DOHH2 (cell line): Measurements from ENCODE around the gene ACRV1.
A peak's percentile ranks its signal among the peaks of the same experiment; 100 is the strongest.

ENCODE experiments used
- H3F3A ChIP-seq: fragments of 200-600 bp; sonication (generic), shearing (Covaris generic); 2 replicates; pipeline ENCODE4 v1.6.0; 2016; ENCODE audit warnings: antibody characterized with exemption, mild to moderate bottlenecking; ENCODE audit not compliant: control insufficient read depth, insufficient read depth
- H3K27ac ChIP-seq: fragments of 200-600 bp; sonication (generic); 2 replicates; pipeline ENCODE4 v1.5.1; 2014; ENCODE audit warnings: low read depth, mild to moderate bottlenecking, low read length, moderate library complexity
- H3K27me3 ChIP-seq: fragments of 200-600 bp; sonication (generic); 2 replicates; pipeline ENCODE4 v1.6.1; 2014; ENCODE audit warnings: mild to moderate bottlenecking, low read length, mixed read lengths; ENCODE audit not compliant: control insufficient read depth
- H3K36me3 ChIP-seq: fragments of 200-600 bp; sonication (generic); 2 replicates; pipeline ENCODE4 v1.6.1; 2014; ENCODE audit warnings: mild to moderate bottlenecking, low read length, moderate library complexity, mixed read lengths; ENCODE audit not compliant: control insufficient read depth
- H3K4me1 ChIP-seq: fragments of 200-600 bp; sonication (generic); 2 replicates; pipeline ENCODE4 v1.6.1; 2014; ENCODE audit warnings: mild to moderate bottlenecking, low read length, mixed read lengths; ENCODE audit not compliant: control insufficient read depth
- H3K4me2 ChIP-seq: fragments of 200-600 bp; sonication (generic); 2 replicates; pipeline ENCODE4 v1.6.0; 2014; ENCODE audit warnings: mild to moderate bottlenecking, low read length, moderate library complexity
- H3K4me3 ChIP-seq: fragments of 200-600 bp; sonication (generic); 2 replicates; pipeline ENCODE4 v1.5.1; 2014; ENCODE audit warnings: mild to moderate bottlenecking, low read length, mixed read lengths
- H3K79me2 ChIP-seq: fragments of 200-600 bp; sonication (generic); 2 replicates; pipeline ENCODE4 v1.6.1; 2014; ENCODE audit warnings: mild to moderate bottlenecking, low read length, mixed read lengths; ENCODE audit not compliant: control insufficient read depth
- H3K9me2 ChIP-seq: fragments of 200-600 bp; sonication (generic); replicated peaks from 2 replicates; pipeline ENCODE4 v1.6.1; 2014; ENCODE audit warnings: mild to moderate bottlenecking, low read length, mixed read lengths; ENCODE audit not compliant: control insufficient read depth
- H3K9me3 ChIP-seq: fragments of 200-600 bp; sonication (generic); 2 replicates; pipeline ENCODE4 v1.6.1; 2014; ENCODE audit warnings: antibody characterized with exemption, low read length, mixed read lengths; ENCODE audit not compliant: control insufficient read depth, insufficient read depth
- H4K20me1 ChIP-seq: fragments of 200-600 bp; sonication (generic); 2 replicates; pipeline ENCODE4 v1.6.0; 2014; ENCODE audit warnings: low read depth, mild to moderate bottlenecking, antibody characterized with exemption, low read length, moderate library complexity; ENCODE audit not compliant: control insufficient read depth, insufficient read depth
- CTCF ChIP-seq: fragments of 200-600 bp; sonication (generic); IDR thresholded peaks from one replicate; pipeline ENCODE4 v1.5.1; 2014; ENCODE audit warnings: antibody characterized with exemption, mild to moderate bottlenecking, low read depth, low read length; ENCODE audit not compliant: poor library complexity, severe bottlenecking
- EZH2phosphoT487 ChIP-seq: fragments of 200-600 bp; sonication (generic); IDR thresholded peaks from 2 replicates; pipeline ENCODE4 v1.6.1; 2017; ENCODE audit warnings: borderline replicate concordance, mild to moderate bottlenecking, antibody characterized with exemption, low read length, moderate library complexity, mixed read lengths

Gene ACRV1

GRCh38 chr11:125688066-125688465, 7.4 kb upstream of the ACRV1 start:
- Histone ChIP-seq H3K79me2 (no peaks in the 10 kb centered on the region), H4K20me1 (no peaks in the 10 kb centered on the region), H3K27me3 (no peaks in the 10 kb centered on the region), H3K4me3 (no peak overlapping the region), H3K4me1 (no peaks in the 10 kb centered on the region), H3K27ac (no peak overlapping the region), H3K9me3 (no peaks in the 10 kb centered on the region), H3K4me2 (no peak overlapping the region), H3K36me3 (peaks cover 3% of the 10 kb centered on the region; the same call in 1 of the 2 replicates), H3K9me2 (no peaks in the 10 kb centered on the region), H3F3A (no peaks in the 10 kb centered on the region)
- TF ChIP-seq CTCF (no peak), EZH2phosphoT487 (no peak)

GRCh38 chr11:125685228-125685627, 4.6 kb upstream of the ACRV1 start:
- TF ChIP-seq EZH2phosphoT487 (no peak), CTCF (no peak)
- H3K4me3 ChIP-seq = no peak overlapping the region
- H3K9me3 ChIP-seq = no peaks in the 10 kb centered on the region
- no peaks in the 10 kb centered on the region for H3K79me2 ChIP-seq
- no peaks in the 10 kb centered on the region for H3K9me2 ChIP-seq
- H3F3A ChIP-seq = no peaks in the 10 kb centered on the region
- no peaks in the 10 kb centered on the region for H4K20me1 ChIP-seq
- no peak overlapping the region for H3K4me2 ChIP-seq
- peaks cover 8% of the 10 kb centered on the region for H3K36me3 ChIP-seq
- H3K27ac ChIP-seq = no peak overlapping the region
- H3K4me1 ChIP-seq = no peaks in the 10 kb centered on the region
- H3K27me3 ChIP-seq = no peaks in the 10 kb centered on the region

- Histone ChIP-seq H4K20me1 (no peaks in the 10 kb centered on the region), H3K79me2 (no peaks in the 10 kb centered on the region), H3K4me3 (no peak overlapping the region), H3K9me2 (no peaks in the 10 kb centered on the region), H3F3A (no peaks in the 10 kb centered on the region), H3K27ac (no peak overlapping the region), H3K27me3 (no peaks in the 10 kb centered on the region), H3K9me3 (no peaks in the 10 kb centered on the region), H3K4me2 (no peak overlapping the region), H3K4me1 (no peaks in the 10 kb centered on the region), H3K36me3 (peaks cover 57% of the 10 kb centered on the region)
- TF ChIP-seq EZH2phosphoT487 = no peak
- TF ChIP-seq CTCF = no peak
Measured at GRCh38 chr11:125679837-125680236, 810 bp downstream of the ACRV1 start.

GRCh38 chr11:125679397-125679796, 1.2 kb downstream of the ACRV1 start:
- no peaks in the 10 kb centered on the region for H4K20me1 ChIP-seq
- no peaks in the 10 kb centered on the region for H3K9me2 ChIP-seq
- no peaks in the 10 kb centered on the region for H3F3A ChIP-seq
- H3K27ac ChIP-seq = no peak overlapping the region
- no peaks in the 10 kb centered on the region for H3K9me3 ChIP-seq
- no peak overlapping the region for H3K4me2 ChIP-seq
- H3K4me3 ChIP-seq = no peak overlapping the region
- H3K79me2 ChIP-seq = no peaks in the 10 kb centered on the region
- H3K27me3 ChIP-seq = no peaks in the 10 kb centered on the region
- TF ChIP-seq CTCF = peak; percentile 40
- TF ChIP-seq EZH2phosphoT487 = no peak
- H3K36me3 ChIP-seq = peaks cover 61% of the 10 kb centered on the region
- no peaks in the 10 kb centered on the region for H3K4me1 ChIP-seq
